KMS-11 (cell line): ENCODE data around the gene FAM111A.

ENCODE experiments used
- H2AFZ ChIP-seq: fragments of 200-600 bp; sonication (generic); 2 replicates; pipeline ENCODE4 v1.6.1; 2016; ENCODE audit warnings: antibody characterized with exemption, mixed run types, low read depth
- H3K27ac ChIP-seq: fragments of 200-600 bp; sonication (generic); 2 replicates; pipeline ENCODE4 v1.6.1; 2016; ENCODE audit warnings: mild to moderate bottlenecking, mixed run types
- H3K27me3 ChIP-seq: fragments of 200-600 bp; sonication (generic); 2 replicates; pipeline ENCODE4 v1.6.1; 2017; ENCODE audit warnings: mild to moderate bottlenecking, low read depth, mixed run types, moderate library complexity; ENCODE audit not compliant: insufficient read depth
- H3K36me3 ChIP-seq: fragments of 200-600 bp; sonication (generic); 2 replicates; pipeline ENCODE4 v1.6.1; 2017; ENCODE audit warnings: mild to moderate bottlenecking, mixed run types; ENCODE audit not compliant: insufficient read depth
- H3K4me1 ChIP-seq: fragments of 200-600 bp; sonication (generic); 2 replicates; pipeline ENCODE4 v1.6.1; 2016; ENCODE audit warnings: mild to moderate bottlenecking, low read depth, mixed run types; ENCODE audit not compliant: poor library complexity, severe bottlenecking
- H3K4me2 ChIP-seq: fragments of 200-600 bp; sonication (generic); 2 replicates; pipeline ENCODE4 v1.7.0; 2016; ENCODE audit warnings: mild to moderate bottlenecking, mixed run types
- H3K4me3 ChIP-seq: fragments of 200-600 bp; sonication (generic); IDR thresholded peaks from 2 replicates; pipeline ENCODE4 v1.6.1; 2017; ENCODE audit warnings: low read depth, low read length, mixed read lengths; ENCODE audit not compliant: insufficient read depth
- H3K79me2 ChIP-seq: fragments of 200-600 bp; sonication (generic); 2 replicates; pipeline ENCODE4 v1.6.1; 2016; ENCODE audit warnings: low read depth, mixed run types; ENCODE audit not compliant: insufficient read depth
- H3K9ac ChIP-seq: fragments of 200-600 bp; sonication (generic); 2 replicates; pipeline ENCODE4 v1.6.1; 2016; ENCODE audit warnings: mild to moderate bottlenecking, mixed run types
- H4K20me1 ChIP-seq: fragments of 200-600 bp; sonication (generic); 2 replicates; pipeline ENCODE4 v1.6.1; 2016; ENCODE audit warnings: mild to moderate bottlenecking, mixed run types; ENCODE audit not compliant: insufficient read depth
- TF ChIP-seq, protein P1 (sequence below): fragments of 200-600 bp; sonication (generic); conservative IDR thresholded peaks from 2 replicates; pipeline ENCODE4 v1.6.1; 2017; ENCODE audit warnings: low read depth, mild to moderate bottlenecking, antibody characterized with exemption, low read length, moderate library complexity, mixed read lengths

Gene FAM111A

DNA sequence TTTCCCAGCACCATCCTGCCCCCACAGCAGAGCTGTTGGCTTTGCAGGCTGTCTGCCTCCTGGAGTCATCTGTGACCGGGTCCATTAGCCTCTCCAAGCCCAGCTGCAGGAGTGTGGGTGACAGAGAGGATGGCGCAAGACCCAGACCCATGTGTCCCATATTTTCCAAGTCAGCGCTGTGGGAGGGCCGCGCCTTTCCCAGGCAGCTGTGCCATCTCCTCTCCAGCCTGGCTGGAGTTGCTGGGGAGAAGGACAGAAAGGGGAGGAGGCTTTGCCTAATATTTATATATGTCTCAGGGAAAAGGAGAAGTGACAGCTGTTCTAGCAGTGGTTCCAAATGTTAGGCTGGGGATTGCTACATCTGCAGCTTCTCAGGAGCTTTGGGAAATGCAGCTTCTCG lies 44.9 kb downstream of the FAM111A start:
- H2AFZ ChIP-seq = no peak overlapping the region
- TF ChIP-seq, protein P1, sequence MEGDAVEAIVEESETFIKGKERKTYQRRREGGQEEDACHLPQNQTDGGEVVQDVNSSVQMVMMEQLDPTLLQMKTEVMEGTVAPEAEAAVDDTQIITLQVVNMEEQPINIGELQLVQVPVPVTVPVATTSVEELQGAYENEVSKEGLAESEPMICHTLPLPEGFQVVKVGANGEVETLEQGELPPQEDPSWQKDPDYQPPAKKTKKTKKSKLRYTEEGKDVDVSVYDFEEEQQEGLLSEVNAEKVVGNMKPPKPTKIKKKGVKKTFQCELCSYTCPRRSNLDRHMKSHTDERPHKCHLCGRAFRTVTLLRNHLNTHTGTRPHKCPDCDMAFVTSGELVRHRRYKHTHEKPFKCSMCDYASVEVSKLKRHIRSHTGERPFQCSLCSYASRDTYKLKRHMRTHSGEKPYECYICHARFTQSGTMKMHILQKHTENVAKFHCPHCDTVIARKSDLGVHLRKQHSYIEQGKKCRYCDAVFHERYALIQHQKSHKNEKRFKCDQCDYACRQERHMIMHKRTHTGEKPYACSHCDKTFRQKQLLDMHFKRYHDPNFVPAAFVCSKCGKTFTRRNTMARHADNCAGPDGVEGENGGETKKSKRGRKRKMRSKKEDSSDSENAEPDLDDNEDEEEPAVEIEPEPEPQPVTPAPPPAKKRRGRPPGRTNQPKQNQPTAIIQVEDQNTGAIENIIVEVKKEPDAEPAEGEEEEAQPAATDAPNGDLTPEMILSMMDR = no peak
- H3K4me3 ChIP-seq = no peak overlapping the region
- no peaks in the 10 kb centered on the region for H4K20me1 ChIP-seq
- no peaks in the 10 kb centered on the region for H3K79me2 ChIP-seq
- H3K27me3 ChIP-seq = no peaks in the 10 kb centered on the region
- no peaks in the 10 kb centered on the region for H3K4me1 ChIP-seq
- H3K36me3 ChIP-seq = no peaks in the 10 kb centered on the region
- no peak overlapping the region for H3K4me2 ChIP-seq
- no peak overlapping the region for H3K9ac ChIP-seq
- H3K27ac ChIP-seq = no peak overlapping the region

DNA sequence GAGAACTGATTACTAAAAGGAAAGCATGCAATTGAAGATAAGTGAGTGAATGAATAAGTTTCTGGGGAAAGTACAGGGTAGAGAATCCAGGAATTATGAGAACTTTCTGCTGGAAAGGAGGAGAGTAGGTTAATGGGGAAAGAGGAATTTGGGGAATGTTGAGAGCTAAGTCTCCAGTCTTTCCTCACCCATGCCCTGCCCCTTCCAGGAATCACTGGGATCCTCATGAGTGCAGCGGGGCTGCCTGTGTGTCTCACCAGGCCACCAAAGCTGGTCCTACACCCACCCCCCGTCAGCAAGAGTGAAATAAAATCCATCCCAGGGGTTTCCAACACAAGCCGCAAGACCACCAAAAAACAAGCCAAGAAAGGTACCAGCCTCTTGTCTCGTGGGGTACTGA lies 46.3 kb downstream of the FAM111A start:
- Histone ChIP-seq H3K4me1 (no peaks in the 10 kb centered on the region), H3K4me2 (no peak overlapping the region), H3K36me3 (no peaks in the 10 kb centered on the region)

GRCh38 chr11:59189986-59190385 lies 47.3 kb downstream of the FAM111A start:
- Histone ChIP-seq H3K4me2 (no peak overlapping the region), H2AFZ (no peak overlapping the region), H3K9ac (no peak overlapping the region), H4K20me1 (no peaks in the 10 kb centered on the region), H3K79me2 (no peaks in the 10 kb centered on the region), H3K27me3 (no peaks in the 10 kb centered on the region), H3K4me3 (no peak overlapping the region), H3K27ac (no peak overlapping the region), H3K36me3 (no peaks in the 10 kb centered on the region), H3K4me1 (no peaks in the 10 kb centered on the region)
- TF ChIP-seq, protein P1 = no peak

More for the DNA sequence above, 46.3 kb downstream of the FAM111A start:
- Histone ChIP-seq H3K27me3 (no peaks in the 10 kb centered on the region), H4K20me1 (no peaks in the 10 kb centered on the region), H2AFZ (no peak overlapping the region), H3K4me3 (no peak overlapping the region), H3K27ac (no peak overlapping the region), H3K9ac (no peak overlapping the region), H3K79me2 (no peaks in the 10 kb centered on the region)
- TF ChIP-seq, protein P1 = no peak

DNA sequence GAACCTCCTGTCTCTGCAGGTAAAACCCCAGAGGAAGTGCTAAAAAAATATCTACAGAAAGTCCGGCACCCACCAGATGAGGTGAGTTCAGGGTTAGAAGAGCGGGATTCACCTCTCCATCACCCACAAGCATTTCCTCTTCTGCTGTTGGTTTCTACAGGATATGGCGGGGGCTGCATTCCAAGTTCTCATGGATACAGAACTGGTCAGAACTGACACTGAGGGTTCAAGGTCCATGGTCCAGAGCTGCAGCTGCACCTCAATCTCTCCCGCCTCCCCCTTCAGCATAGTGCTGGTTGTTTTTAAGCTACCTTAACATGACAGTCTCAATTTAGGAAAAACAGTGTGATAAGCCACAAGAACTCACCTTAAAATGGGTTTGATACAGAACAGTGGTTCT lies 48.4 kb downstream of the FAM111A start:
- H3K27ac ChIP-seq = no peak overlapping the region
- H3K4me2 ChIP-seq = no peak overlapping the region

More for the DNA sequence above, 48.4 kb downstream of the FAM111A start:
- H2AFZ ChIP-seq = no peak overlapping the region
- no peak overlapping the region for H3K4me3 ChIP-seq
- H3K9ac ChIP-seq = no peak overlapping the region
- H3K27me3 ChIP-seq = no peaks in the 10 kb centered on the region
- H4K20me1 ChIP-seq = no peaks in the 10 kb centered on the region
- H3K4me1 ChIP-seq = no peaks in the 10 kb centered on the region
- no peaks in the 10 kb centered on the region for H3K36me3 ChIP-seq
- TF ChIP-seq, protein P1 = no peak
- H3K79me2 ChIP-seq = no peaks in the 10 kb centered on the region
